K562 (cell line): ENCODE results near the gene BCL2A1.

Source experiments
- GTF2E2 ChIP-seq: fragments of 200-800 bp; sonication (Bioruptor generic); IDR thresholded peaks from 2 replicates; pipeline ENCODE4 v1.6.1; 2016; ENCODE audit warnings: missing genetic modification characterization, missing compliant biosample characterization
- SP1 ChIP-seq: sonication (generic); formaldehyde crosslinking; IDR thresholded peaks from 2 replicates; pipeline ENCODE4 v1.8.1; 2022; ENCODE audit warnings: mild to moderate bottlenecking, missing genetic modification reagents
- TF ChIP-seq, protein P1 (sequence below): sonication (generic); formaldehyde crosslinking; IDR thresholded peaks from 2 replicates; pipeline ENCODE4 v1.9.0; 2022; ENCODE audit warnings: mild to moderate bottlenecking, missing genetic modification reagents
- TF ChIP-seq, protein P2 (sequence below), 3 experiments: IDR thresholded peaks in 2 of 3; conservative IDR thresholded peaks in 1 of 3; 2 replicates each; pipeline ENCODE4 v1.5.1; 2011 to 2012; ENCODE audit warnings: low read length in 3 of 3, mild to moderate bottlenecking in 3 of 3, control low read depth in 2 of 3, improper control_type of control experiment in 1 of 3, inconsistent platforms in 1 of 3, low read depth in 1 of 3, mixed read lengths in 1 of 3, moderate library complexity in 1 of 3; ENCODE audit not compliant: insufficient read depth in 2 of 3

DNA sequence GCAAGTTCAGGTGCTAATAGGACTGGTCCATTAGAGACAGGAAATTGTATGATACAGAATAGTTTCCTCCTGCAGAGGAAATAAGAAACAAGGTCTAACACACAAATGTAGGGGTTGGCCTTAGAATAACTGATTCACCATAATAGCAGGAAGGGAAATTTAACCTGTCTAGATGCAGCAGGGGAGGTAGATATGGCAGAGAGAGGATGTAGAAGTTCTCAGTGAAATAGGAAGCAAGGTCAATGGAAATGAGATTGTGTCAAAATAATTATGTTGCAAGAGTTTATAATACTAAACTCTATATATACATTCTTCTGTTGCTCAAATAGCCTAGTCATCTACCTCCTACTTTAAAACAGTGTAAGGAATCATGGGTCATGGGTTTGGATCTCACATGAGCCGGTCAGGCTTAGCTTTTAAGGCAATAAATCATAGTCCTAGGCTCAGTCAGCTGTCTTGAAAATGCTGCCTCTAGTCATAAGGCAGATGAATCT is 17.0 kb downstream of the BCL2A1 start:
- TF ChIP-seq, protein P1, sequence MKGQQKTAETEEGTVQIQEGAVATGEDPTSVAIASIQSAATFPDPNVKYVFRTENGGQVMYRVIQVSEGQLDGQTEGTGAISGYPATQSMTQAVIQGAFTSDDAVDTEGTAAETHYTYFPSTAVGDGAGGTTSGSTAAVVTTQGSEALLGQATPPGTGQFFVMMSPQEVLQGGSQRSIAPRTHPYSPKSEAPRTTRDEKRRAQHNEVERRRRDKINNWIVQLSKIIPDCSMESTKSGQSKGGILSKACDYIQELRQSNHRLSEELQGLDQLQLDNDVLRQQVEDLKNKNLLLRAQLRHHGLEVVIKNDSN (CRISPR knock-in tag), result no peak
- TF ChIP-seq GTF2E2 (no peak), SP1 (CRISPR knock-in tag) (no peak)
- TF ChIP-seq, protein P2, sequence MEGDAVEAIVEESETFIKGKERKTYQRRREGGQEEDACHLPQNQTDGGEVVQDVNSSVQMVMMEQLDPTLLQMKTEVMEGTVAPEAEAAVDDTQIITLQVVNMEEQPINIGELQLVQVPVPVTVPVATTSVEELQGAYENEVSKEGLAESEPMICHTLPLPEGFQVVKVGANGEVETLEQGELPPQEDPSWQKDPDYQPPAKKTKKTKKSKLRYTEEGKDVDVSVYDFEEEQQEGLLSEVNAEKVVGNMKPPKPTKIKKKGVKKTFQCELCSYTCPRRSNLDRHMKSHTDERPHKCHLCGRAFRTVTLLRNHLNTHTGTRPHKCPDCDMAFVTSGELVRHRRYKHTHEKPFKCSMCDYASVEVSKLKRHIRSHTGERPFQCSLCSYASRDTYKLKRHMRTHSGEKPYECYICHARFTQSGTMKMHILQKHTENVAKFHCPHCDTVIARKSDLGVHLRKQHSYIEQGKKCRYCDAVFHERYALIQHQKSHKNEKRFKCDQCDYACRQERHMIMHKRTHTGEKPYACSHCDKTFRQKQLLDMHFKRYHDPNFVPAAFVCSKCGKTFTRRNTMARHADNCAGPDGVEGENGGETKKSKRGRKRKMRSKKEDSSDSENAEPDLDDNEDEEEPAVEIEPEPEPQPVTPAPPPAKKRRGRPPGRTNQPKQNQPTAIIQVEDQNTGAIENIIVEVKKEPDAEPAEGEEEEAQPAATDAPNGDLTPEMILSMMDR (IDR thresholded peaks at IDR 0.05 in 2 of 3, conservative IDR thresholded peaks at IDR 0.05 in 1 of 3; ENCODE audit: insufficient read depth in 2 of 3, low read depth in 1 of 3, low read length in 3 of 3), result no peak
